ENCODE results near the gene CDK6. TPM values are rescaled to one million over a fixed set of nuclear protein-coding genes. Genes with fewer than 3 reads are reported as not detected.

The CDK6 gene
- total RNA-seq, 2 donors from 2014 or later = 28.5 to 36.6 TPM

DNA sequence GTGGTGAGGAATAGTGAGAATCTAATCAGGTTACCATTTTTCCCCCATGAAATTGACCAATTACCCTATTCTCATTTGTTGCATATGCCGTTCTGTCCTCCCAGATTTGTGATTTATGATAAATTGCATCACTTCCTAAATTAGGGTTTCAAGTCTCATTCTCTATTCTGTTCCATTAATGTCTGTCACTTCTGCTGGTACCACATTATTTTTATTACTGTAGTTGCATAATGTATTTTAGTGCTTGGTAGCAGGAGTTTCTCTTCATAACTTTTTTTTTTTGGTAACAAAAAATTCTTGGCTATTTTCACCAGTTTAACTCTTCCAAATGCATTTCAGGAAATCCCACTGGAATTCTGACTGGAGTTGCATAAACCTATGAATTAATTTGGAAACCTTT, 202.2 kb downstream of the CDK6 start:
- H3K9me3 ChIP-seq (ENCODE audit: control insufficient read depth, low read length) = no peaks in the 10 kb centered on the region
- H3K4me3 Mint-ChIP-seq = no peak overlapping the region
- H3K4me1 Mint-ChIP-seq = peaks cover 24% of the 10 kb centered on the region
- no peaks in the 10 kb centered on the region for H3K36me3 Mint-ChIP-seq (ENCODE audit: low read depth)
- no peaks in the 10 kb centered on the region for H3K9me3 Mint-ChIP-seq
- H3K27me3 ChIP-seq (ENCODE audit: control insufficient read depth, insufficient read depth, low read length, poor library complexity, severe bottlenecking) = no peaks in the 10 kb centered on the region
- H3K27ac ChIP-seq (ENCODE audit: low read depth, low read length) = no peak overlapping the region
- peaks cover 11% of the 10 kb centered on the region for H3K4me1 ChIP-seq (ENCODE audit: control insufficient read depth, insufficient read depth, low read length)
- H3K27ac Mint-ChIP-seq = no peak overlapping the region
- no peaks in the 10 kb centered on the region for H3K27me3 Mint-ChIP-seq (ENCODE audit: insufficient read depth)
- no peak for DNase-seq
- no peaks in the 10 kb centered on the region for H3K36me3 ChIP-seq (ENCODE audit: control insufficient read depth, insufficient read depth, low read length)
- no peak overlapping the region for H3K4me3 ChIP-seq (ENCODE audit: low read length)
- H3K9ac ChIP-seq (ENCODE audit: extremely low read depth, low read length, poor library complexity, severe bottlenecking) = no peak overlapping the region
- WGBS, 2 experiments (ENCODE audit: insufficient coverage in 1 of 2, insufficient read length in 1 of 2) = 94% methylated on average over 1 of the region's 1 CpG; no CpG with 5 or more reads in 1 of the 2 experiments
- TF ChIP-seq CTCF (conservative IDR thresholded peaks at IDR 0.05) = no peak

DNA sequence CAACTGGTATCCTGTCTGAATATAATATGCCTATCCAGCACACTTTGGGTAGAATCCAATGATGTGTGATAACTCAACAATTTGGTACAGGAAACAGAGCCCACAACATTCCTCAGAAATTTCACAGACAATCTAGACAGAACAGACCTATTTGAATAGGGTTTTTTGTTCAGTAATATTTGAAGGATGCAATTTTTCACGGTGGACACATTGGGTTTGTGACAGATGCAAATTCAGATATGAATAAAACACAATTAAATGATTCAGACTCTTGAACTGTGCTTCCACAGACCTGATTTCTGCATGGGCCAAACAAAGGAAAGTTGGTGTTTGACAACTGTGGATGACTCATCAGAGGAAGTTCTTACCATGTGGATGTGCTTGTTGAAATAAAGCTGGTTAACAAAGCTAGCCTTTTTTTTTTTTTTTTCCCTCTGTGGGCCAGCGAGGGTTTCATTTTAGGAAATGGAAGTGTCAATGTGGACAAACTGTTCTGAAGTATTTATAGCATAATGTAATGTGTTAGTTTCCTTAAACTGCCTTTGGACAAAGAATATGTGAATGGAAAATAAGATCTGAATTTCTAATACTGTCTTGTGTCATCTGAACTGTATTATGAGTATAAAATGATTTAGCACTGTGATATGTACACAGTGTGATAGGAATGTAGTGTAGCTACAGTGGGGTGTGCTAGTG, 203.0 kb downstream of the CDK6 start:
- WGBS, 2 experiments (ENCODE audit: insufficient coverage in 1 of 2, insufficient read length in 1 of 2) = 58% methylated on average over 2 of the region's 2 CpGs; no CpG with 5 or more reads in 1 of the 2 experiments
- H3K9me3 Mint-ChIP-seq = no peaks in the 10 kb centered on the region
- H3K4me1 ChIP-seq (ENCODE audit: control insufficient read depth, insufficient read depth, low read length) = peaks cover 11% of the 10 kb centered on the region
- no peak for DNase-seq
- no peaks in the 10 kb centered on the region for H3K27me3 ChIP-seq (ENCODE audit: control insufficient read depth, insufficient read depth, low read length, poor library complexity, severe bottlenecking)
- TF ChIP-seq CTCF (conservative IDR thresholded peaks at IDR 0.05) = no peak
- H3K27me3 Mint-ChIP-seq (ENCODE audit: insufficient read depth) = no peaks in the 10 kb centered on the region
- H3K4me1 Mint-ChIP-seq = peaks cover 24% of the 10 kb centered on the region
- no peak overlapping the region for H3K4me3 Mint-ChIP-seq
- no peak overlapping the region for H3K9ac ChIP-seq (ENCODE audit: extremely low read depth, low read length, poor library complexity, severe bottlenecking)
- H3K4me3 ChIP-seq (ENCODE audit: low read length) = no peak overlapping the region
- peaks cover 7% of the 10 kb centered on the region for H3K9me3 ChIP-seq (ENCODE audit: control insufficient read depth, low read length)
- H3K27ac ChIP-seq (ENCODE audit: low read depth, low read length) = peak overlapping the region; percentile 19
- peak overlapping the region; percentile 76 for H3K27ac Mint-ChIP-seq
- peaks cover 3% of the 10 kb centered on the region for H3K36me3 ChIP-seq (ENCODE audit: control insufficient read depth, insufficient read depth, low read length)
- peaks cover 1% of the 10 kb centered on the region for H3K36me3 Mint-ChIP-seq (ENCODE audit: low read depth)

DNA sequence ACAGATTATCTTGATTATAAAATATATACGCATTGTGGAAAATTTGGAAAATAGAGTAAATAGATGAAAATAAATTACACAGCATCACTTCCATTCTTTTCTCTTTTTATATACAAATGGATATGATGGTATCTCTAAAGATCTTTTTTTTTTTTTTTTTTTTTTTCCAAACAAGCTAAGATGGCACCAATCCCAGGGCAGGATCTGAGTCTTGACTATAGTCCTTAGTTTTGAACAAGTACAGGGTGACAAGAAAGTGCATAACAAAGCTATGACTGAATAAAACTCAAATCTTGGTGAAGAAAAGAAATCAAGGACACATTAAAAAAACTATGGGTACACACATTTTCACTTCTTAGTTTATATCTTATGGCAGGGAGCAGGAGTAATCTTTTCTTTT, 203.6 kb downstream of the CDK6 start:
- H3K9ac ChIP-seq (ENCODE audit: extremely low read depth, low read length, poor library complexity, severe bottlenecking) = no peak overlapping the region
- no peak for DNase-seq
- no peak for TF ChIP-seq CTCF (conservative IDR thresholded peaks at IDR 0.05)
- peaks cover 24% of the 10 kb centered on the region for H3K4me1 Mint-ChIP-seq
- H3K27me3 Mint-ChIP-seq (ENCODE audit: insufficient read depth) = no peaks in the 10 kb centered on the region
- no peak overlapping the region for H3K27ac ChIP-seq (ENCODE audit: low read depth, low read length)
- H3K4me1 ChIP-seq (ENCODE audit: control insufficient read depth, insufficient read depth, low read length) = peaks cover 11% of the 10 kb centered on the region
- no peaks in the 10 kb centered on the region for H3K27me3 ChIP-seq (ENCODE audit: control insufficient read depth, insufficient read depth, low read length, poor library complexity, severe bottlenecking)
- H3K4me3 ChIP-seq (ENCODE audit: low read length) = no peak overlapping the region
- peaks cover 8% of the 10 kb centered on the region for H3K36me3 ChIP-seq (ENCODE audit: control insufficient read depth, insufficient read depth, low read length)
- H3K36me3 Mint-ChIP-seq (ENCODE audit: low read depth) = peaks cover 6% of the 10 kb centered on the region
- H3K4me3 Mint-ChIP-seq = no peak overlapping the region
- no peaks in the 10 kb centered on the region for H3K9me3 Mint-ChIP-seq
- peak overlapping the region; percentile 76 for H3K27ac Mint-ChIP-seq
- WGBS, 2 experiments (ENCODE audit: insufficient coverage in 1 of 2, insufficient read length in 1 of 2) = no CpG with 5 or more reads among the region's 1 CpG
- H3K9me3 ChIP-seq (ENCODE audit: control insufficient read depth, low read length) = peaks cover 10% of the 10 kb centered on the region
